MM.1S (cell line): ENCODE results near the gene TSPAN1.

Source experiments
- DNase-seq: peaks from one replicate; pipeline ENCODE4 v3.0.0-alpha.2; 2015
- H2AFZ ChIP-seq: fragments of 300-600 bp; sonication (generic); 2 replicates; pipeline ENCODE4 v1.6.0; 2016; ENCODE audit warnings: antibody characterized with exemption, low read length
- H3F3A ChIP-seq: fragments of 300-600 bp; sonication (generic); 2 replicates; pipeline ENCODE4 v1.6.1; 2016; ENCODE audit warnings: mild to moderate bottlenecking, antibody characterized with exemption, low read length, moderate library complexity, mixed read lengths; ENCODE audit not compliant: insufficient read depth
- H3K27ac ChIP-seq: fragments of 300-600 bp; sonication (generic); 2 replicates; pipeline ENCODE4 v1.5.1; 2016; ENCODE audit warnings: mild to moderate bottlenecking, low read length
- H3K27me3 ChIP-seq: fragments of 300-600 bp; sonication (generic); replicated peaks from 2 replicates; pipeline ENCODE4 v1.6.0; 2016; ENCODE audit warnings: low read length; ENCODE audit not compliant: insufficient read depth
- H3K36me3 ChIP-seq: fragments of 300-600 bp; sonication (generic); replicated peaks from 2 replicates; pipeline ENCODE4 v1.6.1; 2016; ENCODE audit warnings: mild to moderate bottlenecking, low read length, mixed read lengths; ENCODE audit not compliant: insufficient read depth
- H3K4me1 ChIP-seq: fragments of 300-600 bp; sonication (generic); 2 replicates; pipeline ENCODE4 v1.6.1; 2016; ENCODE audit warnings: low read length, mixed read lengths
- H3K4me2 ChIP-seq: fragments of 300-600 bp; sonication (generic); 2 replicates; pipeline ENCODE4 v1.6.0; 2016; ENCODE audit warnings: low read depth, low read length
- H3K4me3 ChIP-seq: fragments of 300-600 bp; sonication (generic); 2 replicates; pipeline ENCODE4 v1.5.1; 2016; ENCODE audit warnings: low read length, mixed read lengths
- H3K79me2 ChIP-seq: fragments of 300-600 bp; sonication (generic); 2 replicates; pipeline ENCODE4 v1.6.1; 2016; ENCODE audit warnings: mixed run types, low read length, mixed read lengths
- H3K9ac ChIP-seq: fragments of 300-600 bp; sonication (generic); 2 replicates; pipeline ENCODE4 v1.6.1; 2016; ENCODE audit warnings: low read length, mixed read lengths
- H3K9me2 ChIP-seq: fragments of 300-600 bp; sonication (generic); replicated peaks from 2 replicates; pipeline ENCODE4 v1.6.1; 2016; ENCODE audit warnings: mild to moderate bottlenecking, low read length, mixed read lengths; ENCODE audit not compliant: insufficient read depth
- H3K9me3 ChIP-seq: fragments of 300-600 bp; sonication (generic); replicated peaks from 2 replicates; pipeline ENCODE4 v1.6.1; 2016; ENCODE audit warnings: mild to moderate bottlenecking, low read length, mixed read lengths; ENCODE audit not compliant: insufficient read depth
- H4K20me1 ChIP-seq: fragments of 300-600 bp; sonication (generic); 2 replicates; pipeline ENCODE4 v1.6.1; 2016; ENCODE audit warnings: mild to moderate bottlenecking, low read length, moderate library complexity, mixed read lengths; ENCODE audit not compliant: insufficient read depth
- EZH2 ChIP-seq: fragments of 300-600 bp; sonication (generic); optimal IDR thresholded peaks from 2 replicates; pipeline ENCODE3; 2017; ENCODE audit warnings: low read depth, mild to moderate bottlenecking, antibody characterized with exemption, low read length, mixed read lengths
- EZH2phosphoT487 ChIP-seq: fragments of 300-600 bp; sonication (generic); IDR thresholded peaks from 2 replicates; pipeline ENCODE4 v1.6.1; 2018; ENCODE audit warnings: antibody characterized with exemption, low read length
- TF ChIP-seq, protein P1 (sequence below): fragments of 300-600 bp; sonication (generic); IDR thresholded peaks from 2 replicates; pipeline ENCODE4 v1.5.1; 2016; ENCODE audit warnings: antibody characterized with exemption, low read length, mixed read lengths

Gene TSPAN1

DNA sequence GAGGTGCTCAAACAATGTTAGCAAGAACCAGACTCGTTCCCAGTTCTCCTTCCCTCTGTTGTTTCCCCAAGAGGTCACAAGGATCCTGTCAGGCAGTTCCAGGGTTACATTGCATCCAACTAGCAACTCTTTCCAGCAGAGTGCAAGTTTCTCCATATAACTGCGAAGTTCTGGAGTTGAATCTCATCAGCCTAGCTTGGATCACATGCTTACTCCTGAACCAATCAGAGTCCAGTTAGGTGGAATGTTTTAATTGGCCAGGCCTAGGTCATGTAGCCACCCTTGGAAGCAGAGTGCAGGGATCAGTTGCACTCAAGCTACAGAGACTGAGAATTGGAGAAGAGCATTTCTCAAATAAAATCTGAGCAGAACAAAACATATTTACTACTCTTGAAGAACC, 26.6 kb upstream of the TSPAN1 start:
- no peaks in the 10 kb centered on the region for H3K27me3 ChIP-seq
- no peaks in the 10 kb centered on the region for H3K4me1 ChIP-seq
- H3K9me3 ChIP-seq: no peaks in the 10 kb centered on the region
- TF ChIP-seq, protein P1, sequence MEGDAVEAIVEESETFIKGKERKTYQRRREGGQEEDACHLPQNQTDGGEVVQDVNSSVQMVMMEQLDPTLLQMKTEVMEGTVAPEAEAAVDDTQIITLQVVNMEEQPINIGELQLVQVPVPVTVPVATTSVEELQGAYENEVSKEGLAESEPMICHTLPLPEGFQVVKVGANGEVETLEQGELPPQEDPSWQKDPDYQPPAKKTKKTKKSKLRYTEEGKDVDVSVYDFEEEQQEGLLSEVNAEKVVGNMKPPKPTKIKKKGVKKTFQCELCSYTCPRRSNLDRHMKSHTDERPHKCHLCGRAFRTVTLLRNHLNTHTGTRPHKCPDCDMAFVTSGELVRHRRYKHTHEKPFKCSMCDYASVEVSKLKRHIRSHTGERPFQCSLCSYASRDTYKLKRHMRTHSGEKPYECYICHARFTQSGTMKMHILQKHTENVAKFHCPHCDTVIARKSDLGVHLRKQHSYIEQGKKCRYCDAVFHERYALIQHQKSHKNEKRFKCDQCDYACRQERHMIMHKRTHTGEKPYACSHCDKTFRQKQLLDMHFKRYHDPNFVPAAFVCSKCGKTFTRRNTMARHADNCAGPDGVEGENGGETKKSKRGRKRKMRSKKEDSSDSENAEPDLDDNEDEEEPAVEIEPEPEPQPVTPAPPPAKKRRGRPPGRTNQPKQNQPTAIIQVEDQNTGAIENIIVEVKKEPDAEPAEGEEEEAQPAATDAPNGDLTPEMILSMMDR: no peak
- TF ChIP-seq EZH2 (no peak), EZH2phosphoT487 (no peak)
- H2AFZ ChIP-seq: no peak overlapping the region
- no peak overlapping the region for H3K4me3 ChIP-seq
- H3K4me2 ChIP-seq: no peak overlapping the region
- DNase-seq: no peak
- no peak overlapping the region for H3K27ac ChIP-seq
- no peaks in the 10 kb centered on the region for H3F3A ChIP-seq
- H4K20me1 ChIP-seq: no peaks in the 10 kb centered on the region
- H3K9ac ChIP-seq: no peak overlapping the region
- no peaks in the 10 kb centered on the region for H3K36me3 ChIP-seq
- no peaks in the 10 kb centered on the region for H3K9me2 ChIP-seq
- no peaks in the 10 kb centered on the region for H3K79me2 ChIP-seq

DNA sequence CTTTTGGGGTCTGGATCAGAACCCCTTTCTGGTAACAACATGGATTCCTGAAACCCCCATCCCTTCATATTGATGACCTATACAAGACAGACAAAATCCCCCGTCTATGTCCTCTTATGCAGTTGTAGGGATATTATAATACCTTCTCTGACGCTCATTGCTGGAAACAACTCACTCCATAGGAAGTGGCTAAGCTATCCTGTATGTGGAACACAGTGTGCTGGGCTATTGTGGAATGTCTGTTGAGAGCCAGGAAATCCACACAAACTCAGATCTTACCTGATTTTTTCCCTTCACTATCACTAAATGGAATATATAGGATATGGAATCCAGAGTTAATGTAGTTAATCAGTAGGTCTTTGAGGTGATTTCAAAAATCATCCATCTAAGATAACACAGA, 24.8 kb upstream of the TSPAN1 start:
- Histone ChIP-seq H3K4me1 (no peaks in the 10 kb centered on the region), H3K36me3 (no peaks in the 10 kb centered on the region), H3K4me2 (no peak overlapping the region), H3K27me3 (no peaks in the 10 kb centered on the region), H3K9ac (no peak overlapping the region), H2AFZ (no peak overlapping the region), H3K4me3 (no peak overlapping the region), H3K9me3 (no peaks in the 10 kb centered on the region), H3K27ac (no peak overlapping the region), H3F3A (no peaks in the 10 kb centered on the region), H3K9me2 (no peaks in the 10 kb centered on the region), H4K20me1 (no peaks in the 10 kb centered on the region), H3K79me2 (no peaks in the 10 kb centered on the region)
- no peak for DNase-seq
- TF ChIP-seq EZH2phosphoT487: no peak
- TF ChIP-seq, protein P1: no peak
- no peak for TF ChIP-seq EZH2

DNA sequence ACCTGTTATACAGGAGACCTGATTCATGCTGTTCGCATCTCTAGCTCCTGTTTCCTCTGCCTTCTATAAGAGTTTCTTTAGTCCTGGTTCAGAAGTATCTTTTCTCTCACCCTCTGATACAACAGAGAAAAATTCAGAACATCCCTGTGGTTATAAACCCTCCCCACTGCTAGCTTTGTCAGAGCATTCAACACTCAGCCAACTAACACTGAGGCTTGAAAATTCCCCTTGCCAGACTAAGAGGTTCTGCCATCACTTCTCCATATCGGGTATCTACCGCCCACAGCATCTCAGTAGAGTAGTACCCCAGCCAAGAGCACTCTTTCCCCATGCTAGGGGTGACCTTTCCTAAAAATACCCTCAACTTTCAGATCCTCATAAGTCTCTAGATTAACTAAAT, 22.9 kb upstream of the TSPAN1 start:
- Histone ChIP-seq H3K9me3 (no peaks in the 10 kb centered on the region), H3K27me3 (no peaks in the 10 kb centered on the region), H2AFZ (no peak overlapping the region), H3K4me3 (no peak overlapping the region), H4K20me1 (no peaks in the 10 kb centered on the region), H3K9ac (no peak overlapping the region), H3K79me2 (no peaks in the 10 kb centered on the region), H3K4me2 (no peak overlapping the region), H3F3A (no peaks in the 10 kb centered on the region), H3K4me1 (no peaks in the 10 kb centered on the region), H3K36me3 (no peaks in the 10 kb centered on the region), H3K27ac (no peak overlapping the region), H3K9me2 (no peaks in the 10 kb centered on the region)
- DNase-seq: no peak
- TF ChIP-seq EZH2 (no peak), EZH2phosphoT487 (no peak)
- TF ChIP-seq, protein P1: no peak
